ENCODE data around the gene CNN2. TPM values are rescaled to one million over a fixed set of nuclear protein-coding genes. Genes with fewer than 3 reads are reported as not detected.

Gene CNN2
- total RNA-seq, 4 donors from 2014 or later, result 71.2 to 86.5 (median 79.7) TPM

DNA sequence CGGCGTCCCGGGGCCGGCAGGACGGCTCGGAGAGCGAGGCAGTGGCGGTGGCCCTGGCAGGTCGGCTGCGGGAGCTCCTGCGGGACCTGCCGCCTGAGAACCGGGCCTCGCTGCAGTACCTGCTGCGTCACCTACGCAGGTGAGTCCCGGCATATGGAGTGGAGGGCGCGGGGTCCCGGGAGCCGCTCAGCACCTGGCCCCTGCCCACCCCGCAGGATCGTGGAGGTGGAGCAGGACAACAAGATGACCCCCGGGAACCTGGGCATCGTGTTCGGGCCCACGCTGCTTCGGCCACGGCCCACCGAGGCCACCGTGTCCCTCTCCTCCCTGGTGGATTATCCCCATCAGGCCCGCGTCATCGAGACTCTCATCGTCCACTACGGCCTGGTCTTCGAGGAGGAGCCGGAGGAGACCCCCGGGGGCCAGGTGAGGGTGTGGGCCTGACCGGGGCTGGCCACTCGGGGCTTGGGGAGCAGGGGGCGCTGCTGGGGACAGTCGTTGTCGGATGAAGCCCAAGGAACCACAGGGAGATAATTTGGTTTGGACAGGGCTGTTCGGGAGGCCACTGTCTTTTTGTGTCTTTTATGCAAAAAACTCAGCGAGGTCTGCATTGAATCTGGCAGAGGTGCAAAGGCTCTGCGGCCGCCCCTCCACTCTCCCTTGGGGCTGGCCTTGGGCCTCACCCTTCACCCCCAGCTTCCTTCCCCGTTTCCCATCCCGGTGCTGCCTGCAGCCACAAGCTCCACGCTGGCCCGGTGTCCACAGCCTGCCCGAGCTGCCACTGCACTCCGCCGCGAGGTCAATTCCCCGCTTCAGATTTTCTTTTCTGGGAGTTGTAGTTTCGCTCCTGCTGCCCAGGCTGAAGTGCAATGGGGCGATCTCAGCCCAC lies 56.8 kb downstream of the CNN2 start:
- TF ChIP-seq, protein P1, sequence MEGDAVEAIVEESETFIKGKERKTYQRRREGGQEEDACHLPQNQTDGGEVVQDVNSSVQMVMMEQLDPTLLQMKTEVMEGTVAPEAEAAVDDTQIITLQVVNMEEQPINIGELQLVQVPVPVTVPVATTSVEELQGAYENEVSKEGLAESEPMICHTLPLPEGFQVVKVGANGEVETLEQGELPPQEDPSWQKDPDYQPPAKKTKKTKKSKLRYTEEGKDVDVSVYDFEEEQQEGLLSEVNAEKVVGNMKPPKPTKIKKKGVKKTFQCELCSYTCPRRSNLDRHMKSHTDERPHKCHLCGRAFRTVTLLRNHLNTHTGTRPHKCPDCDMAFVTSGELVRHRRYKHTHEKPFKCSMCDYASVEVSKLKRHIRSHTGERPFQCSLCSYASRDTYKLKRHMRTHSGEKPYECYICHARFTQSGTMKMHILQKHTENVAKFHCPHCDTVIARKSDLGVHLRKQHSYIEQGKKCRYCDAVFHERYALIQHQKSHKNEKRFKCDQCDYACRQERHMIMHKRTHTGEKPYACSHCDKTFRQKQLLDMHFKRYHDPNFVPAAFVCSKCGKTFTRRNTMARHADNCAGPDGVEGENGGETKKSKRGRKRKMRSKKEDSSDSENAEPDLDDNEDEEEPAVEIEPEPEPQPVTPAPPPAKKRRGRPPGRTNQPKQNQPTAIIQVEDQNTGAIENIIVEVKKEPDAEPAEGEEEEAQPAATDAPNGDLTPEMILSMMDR (IDR thresholded peaks at IDR 0.05), result no peak
- no peak for TF ChIP-seq POLR2A (IDR thresholded peaks at IDR 0.05)
- no peak for DNase-seq (ENCODE audit: low spot score in 2 of 2)
- 80 to 82% methylated on average over 24 to 38 of the region's 59 CpGs for WGBS, 2 donors
- intact Hi-C loops (cut with DNase I; ENCODE audit: low total_unique reads), result no loop called here
- no peak overlapping the region for H3K4me3 ChIP-seq (ENCODE audit: low read depth, poor library complexity, severe bottlenecking)

GRCh38 chr19:1084024-1084868 lies 57.8 kb downstream of the CNN2 start:
- WGBS, 2 donors, result 78 to 83% methylated on average over 42 to 43 of the region's 43 CpGs
- DNase-seq (ENCODE audit: low spot score in 2 of 2), result no peak
- no peak overlapping the region for H3K4me3 ChIP-seq (ENCODE audit: low read depth, poor library complexity, severe bottlenecking)
- no peak for TF ChIP-seq POLR2A (IDR thresholded peaks at IDR 0.05)
- TF ChIP-seq, protein P1 (IDR thresholded peaks at IDR 0.05), result no peak
- intact Hi-C loops (cut with DNase I; ENCODE audit: low total_unique reads), result no loop called here

DNA sequence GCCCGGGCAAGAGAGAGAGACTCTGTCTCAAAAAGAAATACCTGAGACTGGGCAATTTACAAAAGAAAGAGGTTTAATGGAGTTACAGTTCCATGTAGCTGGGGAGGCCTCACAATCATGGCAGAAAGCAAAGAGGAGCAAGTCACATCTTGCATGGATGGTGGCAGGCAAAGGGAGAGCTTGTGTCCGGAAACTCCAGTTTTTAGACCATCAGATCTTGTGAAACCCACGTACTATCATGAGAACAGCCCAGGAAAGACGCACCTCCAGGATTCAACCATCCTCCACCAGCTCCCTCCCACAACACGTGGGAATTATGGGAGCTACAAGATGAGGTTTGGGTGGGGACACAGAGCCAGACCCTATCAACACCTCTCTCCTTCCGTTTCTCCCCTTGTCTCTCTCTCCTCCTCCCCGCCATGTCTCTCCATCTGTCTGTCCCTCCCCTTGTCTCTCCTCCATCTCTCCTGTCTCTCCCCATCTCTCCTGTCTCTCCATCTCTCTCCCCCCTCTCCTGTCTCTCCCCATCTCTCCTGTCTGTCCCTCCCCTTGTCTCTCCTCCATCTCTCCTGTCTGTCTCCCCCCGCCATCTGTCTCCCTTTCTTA lies 58.7 kb downstream of the CNN2 start:
- no peak for TF ChIP-seq POLR2A (IDR thresholded peaks at IDR 0.05)
- TF ChIP-seq, protein P1 (IDR thresholded peaks at IDR 0.05), result no peak
- no peak for DNase-seq (ENCODE audit: low spot score in 2 of 2)
- intact Hi-C loops (cut with DNase I; ENCODE audit: low total_unique reads), result no loop called here
- no peak overlapping the region for H3K4me3 ChIP-seq (ENCODE audit: low read depth, poor library complexity, severe bottlenecking)
- 57 to 62% methylated on average over 8 of the region's 8 CpGs for WGBS, 2 donors

DNA sequence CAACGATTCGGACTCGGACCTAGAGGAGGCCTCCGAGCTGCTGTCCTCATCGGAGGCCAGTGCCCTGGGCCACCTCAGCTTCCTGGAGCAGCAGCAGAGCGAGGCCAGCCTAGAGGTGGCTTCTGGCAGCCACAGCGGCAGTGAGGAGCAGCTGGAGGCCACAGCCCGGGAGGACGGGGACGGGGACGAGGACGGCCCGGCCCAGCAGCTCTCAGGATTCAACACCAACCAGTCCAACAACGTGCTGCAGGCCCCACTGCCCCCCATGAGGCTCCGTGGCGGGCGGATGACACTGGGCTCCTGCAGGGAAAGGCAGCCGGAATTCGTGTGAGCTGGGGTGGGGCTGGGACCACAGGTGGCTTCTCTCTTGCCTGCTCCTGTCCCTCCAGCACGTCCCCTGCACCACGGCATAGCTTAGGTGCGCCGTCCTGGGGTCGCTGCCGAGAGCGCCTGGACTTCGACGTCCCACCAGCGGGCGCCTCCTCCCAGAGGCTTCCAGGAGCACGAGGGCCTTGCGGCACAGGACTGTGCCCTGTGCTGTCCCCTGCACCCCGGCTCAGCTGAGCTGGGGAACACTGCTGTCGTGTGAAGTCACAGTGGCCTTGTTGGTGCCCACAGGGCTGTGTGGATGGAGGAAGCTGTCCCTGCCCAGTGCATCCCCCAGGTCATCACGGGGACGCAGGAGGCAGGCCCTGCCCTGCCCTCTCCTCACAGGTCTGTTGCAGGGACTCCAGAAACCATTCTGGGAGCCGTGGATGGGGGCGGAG lies 59.5 kb downstream of the CNN2 start:
- H3K4me3 ChIP-seq (ENCODE audit: low read depth, poor library complexity, severe bottlenecking), result no peak overlapping the region
- 70% methylated on average over 28 to 38 of the region's 38 CpGs for WGBS, 2 donors
- DNase-seq (ENCODE audit: low spot score in 2 of 2), result no peak
- intact Hi-C loops (cut with DNase I; ENCODE audit: low total_unique reads), result no loop called here
- TF ChIP-seq, protein P1 (IDR thresholded peaks at IDR 0.05), result no peak
- TF ChIP-seq POLR2A (IDR thresholded peaks at IDR 0.05), result no peak

- WGBS, 2 donors, result 79 to 83% methylated on average over 21 of the region's 21 CpGs
- DNase-seq (ENCODE audit: low spot score in 2 of 2), result no peak
Measured at GRCh38 chr19:1086613-1087012, 60.2 kb downstream of the CNN2 start.

More at GRCh38 chr19:1086613-1087012, 60.2 kb downstream of the CNN2 start:
- intact Hi-C loops (cut with DNase I; ENCODE audit: low total_unique reads), result no loop called here
- TF ChIP-seq POLR2A (IDR thresholded peaks at IDR 0.05), result no peak
- TF ChIP-seq, protein P1 (IDR thresholded peaks at IDR 0.05), result no peak
- no peak overlapping the region for H3K4me3 ChIP-seq (ENCODE audit: low read depth, poor library complexity, severe bottlenecking)

Measured in lower leg skin (tissue), 4 donors.